HEK293T (cell line): Measurements from ENCODE around the gene FMN2.

ENCODE experiments used
- FOXK2 ChIP-seq: fragments of 450-650 bp; IDR thresholded peaks from 2 replicates; pipeline ENCODE4 v1.6.1; 2016; ENCODE audit warnings: mild to moderate bottlenecking
- SP1 ChIP-seq: fragments of 450-650 bp; IDR thresholded peaks from 2 replicates; pipeline ENCODE4 v1.6.1; 2017

GRCh38 chr1:240515505-240515904 lies 423.8 kb downstream of the FMN2 start:
- TF ChIP-seq FOXK2: no peak
- no peak for TF ChIP-seq SP1
